Left renal pelvis (tissue), 4 donors: ENCODE data around the gene IL17RD. TPM values are rescaled to one million over a fixed set of nuclear protein-coding genes. Genes with fewer than 3 reads are reported as not detected.

Experiments used
- DNase-seq, 4 donors: peaks; one replicate each; pipeline ENCODE4 v3.0.0-alpha.2; 2013; ENCODE audit warnings: low read depth in 4 of 4, low spot score in 3 of 4
- polyA plus RNA-seq, 4 donors: library from polyadenylated mRNA; unstranded; fragments of 120-200 nt; gene quantifications; one replicate each; pipeline ENCODE4 v1.2.1, GENCODE V29; 2013; ENCODE audit not compliant: insufficient read length in 4 of 4

IL17RD gene
- polyA plus RNA-seq, 4 donors: 47.5 to 86.5 (median 56.1) TPM

GRCh38 chr3:57074135-57074534 lies 91.0 kb downstream of the IL17RD start:
- no peak for DNase-seq

- DNase-seq: no peak
Measured at GRCh38 chr3:57073628-57074027, 91.5 kb downstream of the IL17RD start.

DNA sequence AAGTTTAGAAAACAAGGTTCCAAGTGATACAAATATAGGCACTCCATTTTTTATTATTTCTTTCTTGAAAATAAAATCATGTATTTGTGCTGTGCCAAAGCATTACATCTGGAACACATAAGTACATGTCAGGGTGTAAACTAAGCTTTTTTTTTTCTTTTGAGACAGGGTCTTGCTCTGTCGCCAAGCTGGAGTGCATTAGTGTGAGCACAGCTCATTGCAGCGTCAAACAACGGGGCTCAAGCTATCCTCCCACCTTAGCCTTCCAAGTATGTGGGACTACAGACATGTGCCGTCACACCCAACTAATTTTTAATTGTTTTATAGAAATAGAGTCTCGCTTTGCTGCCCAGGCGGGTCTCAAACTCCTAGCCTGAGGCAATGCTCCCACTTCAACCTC lies 95.7 kb downstream of the IL17RD start:
- DNase-seq: no peak

DNA sequence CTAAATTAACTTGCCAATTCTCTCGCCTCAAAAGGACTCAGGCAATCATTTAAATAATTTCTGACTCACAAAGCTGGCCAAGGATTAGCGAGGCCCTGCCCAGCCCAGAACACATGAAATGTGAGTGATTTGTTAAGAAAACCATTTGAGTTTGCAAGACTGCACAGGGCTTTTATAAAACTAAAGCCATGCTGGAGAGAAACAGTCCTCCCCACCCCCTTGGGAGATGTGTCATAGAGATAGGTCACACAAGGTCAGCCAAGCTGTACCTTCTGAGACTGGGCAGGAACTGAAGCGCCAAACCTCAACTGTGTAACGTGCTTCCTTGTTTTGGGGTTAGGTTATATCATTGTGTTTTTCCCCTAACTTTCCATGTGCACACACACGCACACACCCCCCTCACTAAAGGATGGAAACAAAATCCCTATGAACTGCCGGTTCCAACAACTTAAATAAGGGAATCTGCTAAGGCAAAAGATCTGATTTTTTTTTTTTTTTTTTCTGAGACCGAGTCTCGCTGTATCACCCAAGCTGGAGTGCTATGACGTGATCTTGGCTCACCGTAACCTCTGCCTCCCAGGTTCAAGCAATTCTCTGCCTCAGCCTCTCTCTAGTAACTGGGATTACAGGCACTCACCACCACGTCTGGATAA lies 96.6 kb downstream of the IL17RD start:
- no peak for DNase-seq

DNA sequence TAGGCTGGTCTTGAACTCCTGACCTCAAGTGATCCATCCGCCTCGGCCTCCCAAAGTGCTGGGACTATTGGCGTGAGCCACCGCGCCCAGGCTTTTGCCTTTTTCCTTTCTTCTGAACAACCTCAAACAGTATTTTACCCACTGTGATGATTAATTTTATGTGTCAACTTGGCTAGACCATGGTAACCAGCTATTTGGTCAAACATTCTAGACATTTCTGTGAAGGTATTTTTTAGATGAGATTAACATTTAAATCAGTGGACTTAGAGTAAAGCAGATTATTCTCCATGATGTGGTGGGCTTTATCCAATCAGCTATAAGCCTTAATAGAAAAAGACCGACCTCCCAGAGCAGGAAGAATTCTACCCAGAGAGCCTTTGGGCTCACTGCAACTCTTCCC lies 98.7 kb downstream of the IL17RD start:
- DNase-seq: no peak

- no peak for DNase-seq
Measured at GRCh38 chr3:57065588-57065987, 99.6 kb downstream of the IL17RD start.

- DNase-seq: no peak
Measured at GRCh38 chr3:57064572-57064971, 100.6 kb downstream of the IL17RD start.

DNA sequence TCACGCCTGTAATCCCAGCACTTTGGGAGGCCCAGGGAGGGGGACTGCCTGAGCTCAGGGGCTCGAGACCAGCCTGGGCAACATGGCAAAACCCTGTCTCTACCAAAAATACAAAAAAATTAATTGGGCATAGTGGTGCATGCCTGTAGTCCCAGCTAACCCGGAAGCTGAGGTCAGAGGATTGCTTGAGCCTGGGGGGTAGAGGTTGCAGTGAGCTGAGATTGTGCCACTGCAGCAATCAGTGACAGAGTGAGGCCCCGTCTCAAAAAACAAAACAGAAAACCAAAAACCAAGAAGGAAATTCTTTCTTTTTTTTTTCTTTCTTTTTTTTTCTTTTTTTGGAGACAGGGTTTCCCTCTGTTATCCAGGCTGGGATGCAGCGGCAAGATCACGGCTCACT lies 101.2 kb downstream of the IL17RD start:
- DNase-seq: no peak

GRCh38 chr3:57063032-57063431 lies 102.1 kb downstream of the IL17RD start:
- DNase-seq: no peak

DNA sequence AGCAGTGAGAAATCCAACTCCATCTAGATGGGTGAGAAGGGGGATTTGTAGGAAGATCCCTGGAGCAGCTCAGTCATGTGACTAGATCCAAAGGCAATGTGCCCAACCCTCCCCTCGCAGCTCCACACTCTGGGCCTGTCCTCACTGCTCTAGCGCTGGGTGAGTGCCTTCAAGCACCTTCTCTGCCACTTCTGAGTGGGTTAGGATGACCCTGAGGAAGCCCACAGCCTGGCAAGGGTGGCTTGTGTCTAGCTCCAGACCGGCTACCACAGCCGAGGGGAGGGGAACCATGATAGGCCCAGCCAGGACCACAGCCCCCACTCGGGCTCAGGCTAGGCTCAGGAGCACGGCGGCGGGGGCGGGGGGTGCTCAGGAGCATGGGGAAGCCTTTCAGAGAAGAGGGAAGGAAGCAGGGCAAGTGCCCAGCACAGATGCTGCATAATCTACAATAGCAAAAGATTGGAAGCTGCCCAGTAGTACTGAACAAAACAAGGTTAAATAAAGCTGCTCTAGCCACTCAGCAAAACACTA lies 103.0 kb downstream of the IL17RD start:
- no peak for DNase-seq

DNA sequence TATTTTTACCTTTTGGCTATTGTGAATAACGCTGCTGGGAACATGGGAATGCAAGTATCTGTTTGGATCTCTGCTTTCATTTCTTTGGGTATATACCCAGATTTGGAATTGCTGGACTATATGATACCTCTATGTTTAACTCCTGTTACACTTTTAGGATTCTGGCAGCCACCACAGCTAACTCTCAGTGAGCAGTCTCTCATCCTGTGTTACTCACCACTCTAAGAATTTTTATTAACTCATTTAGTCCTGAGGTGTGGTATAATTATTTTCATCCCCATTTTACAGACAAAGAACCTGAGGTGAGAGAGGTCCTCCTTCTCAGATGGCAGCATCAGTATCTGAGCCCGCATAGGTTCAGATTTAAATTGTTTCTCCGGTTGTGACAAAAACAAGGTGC lies 103.6 kb downstream of the IL17RD start:
- no peak for DNase-seq

DNA sequence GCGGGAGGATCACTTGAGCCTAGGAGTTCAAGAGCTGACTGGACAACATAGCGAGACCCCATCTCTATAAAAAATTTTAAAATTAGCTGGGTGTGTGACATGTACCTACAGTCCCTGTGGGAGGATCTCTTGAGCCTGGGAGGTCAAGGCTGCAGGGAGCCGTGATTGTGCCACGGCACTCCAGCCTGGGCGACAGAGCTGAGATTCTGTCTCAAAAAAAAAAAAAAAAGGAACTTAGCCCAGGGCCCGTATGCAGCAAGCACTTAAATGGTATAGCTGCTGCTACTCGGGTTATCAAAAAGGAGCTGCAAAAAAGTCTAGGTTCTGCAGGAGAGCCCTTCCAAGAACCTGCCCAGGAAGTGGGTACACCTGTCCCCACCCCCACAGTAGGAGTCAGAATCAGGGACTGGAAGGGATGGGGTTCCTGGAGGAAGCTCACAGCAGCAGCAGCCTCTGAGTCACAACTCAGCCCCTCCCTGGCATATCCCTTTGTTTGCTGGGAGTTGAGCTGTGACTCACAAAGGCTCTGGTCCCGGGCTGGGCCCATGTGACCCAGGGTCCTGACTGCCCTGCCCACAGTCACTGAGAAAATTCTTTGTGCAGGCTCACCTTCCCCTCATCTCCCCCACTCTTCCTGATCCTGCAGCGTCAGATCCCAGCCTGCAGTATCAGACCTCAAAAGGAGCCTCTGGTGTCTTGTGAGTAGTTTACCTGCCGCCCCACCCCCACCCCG lies 104.9 kb downstream of the IL17RD start, which contains the start of gene SPATA12:
Gene SPATA12 (plus strand): TSS at position 576 of the 733 bp plus-strand sequence. CDS start 13,031 bp downstream, outside the sequence.
- no peak for DNase-seq

DNA sequence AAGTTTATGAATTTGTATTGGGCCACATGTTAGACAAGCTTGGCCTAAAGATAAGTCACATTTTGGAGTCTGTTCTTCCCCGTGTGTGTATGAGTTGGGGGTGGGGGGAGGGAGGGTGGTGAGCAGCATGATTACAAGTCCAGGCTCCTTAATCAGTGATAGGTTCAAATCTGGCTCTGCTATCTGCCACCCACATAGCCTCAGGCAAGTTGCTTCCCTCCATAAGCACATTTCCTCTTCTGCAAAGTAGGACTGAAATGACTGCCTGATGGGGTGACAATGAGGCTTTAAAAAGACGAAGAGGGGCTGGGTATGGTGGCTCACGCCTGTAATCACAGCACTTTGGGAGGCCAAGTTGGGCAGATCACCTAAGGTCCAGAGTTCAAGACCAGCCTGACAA lies 105.7 kb downstream of the IL17RD start:
- DNase-seq: no peak

DNA sequence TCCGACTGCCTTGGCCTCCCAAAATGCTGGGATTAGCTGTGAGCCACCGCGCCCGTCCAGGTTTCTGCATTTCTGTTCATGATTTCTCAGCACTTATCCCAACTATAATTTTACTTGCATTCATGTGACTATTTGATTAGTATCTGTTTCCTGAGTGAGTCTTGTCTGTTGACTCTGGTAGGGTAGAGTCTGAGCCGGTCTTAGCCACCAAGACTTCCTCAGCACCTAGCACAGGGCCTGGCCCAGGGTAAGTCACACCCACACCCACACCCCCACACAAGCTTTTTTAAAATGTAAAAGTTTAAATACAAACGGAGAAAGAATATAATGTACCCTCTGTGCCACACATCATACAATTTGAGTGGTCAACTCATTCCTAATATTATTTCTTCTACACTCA lies 107.8 kb downstream of the IL17RD start:
- DNase-seq: no peak

DNA sequence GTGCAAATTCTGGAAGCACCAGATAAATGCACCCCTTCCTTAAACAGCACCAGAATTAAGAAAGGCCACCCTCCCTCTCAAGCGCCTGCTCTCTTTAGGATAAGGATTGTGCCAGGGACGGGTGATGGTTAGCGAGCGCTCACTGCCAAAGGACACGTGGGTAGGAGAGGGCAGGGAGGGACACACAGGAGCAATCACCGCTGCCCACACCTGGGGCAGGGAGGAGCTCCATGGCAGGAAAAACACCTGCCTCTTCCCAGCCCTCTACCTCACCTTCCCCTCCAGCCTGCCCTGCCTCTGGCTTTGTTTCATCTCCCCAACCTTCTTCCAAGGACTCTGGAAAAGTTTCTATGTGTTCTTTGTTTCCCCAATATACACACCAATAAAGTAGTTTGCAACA lies 112.0 kb downstream of the IL17RD start:
- no peak for DNase-seq

GRCh38 chr3:57052662-57053061 lies 112.5 kb downstream of the IL17RD start:
- DNase-seq: no peak

- DNase-seq: no peak
Measured at GRCh38 chr3:57048728-57049127, 116.4 kb downstream of the IL17RD start.

- DNase-seq: no peak
Measured at GRCh38 chr3:57048052-57048671, 117.0 kb downstream of the IL17RD start.

DNA sequence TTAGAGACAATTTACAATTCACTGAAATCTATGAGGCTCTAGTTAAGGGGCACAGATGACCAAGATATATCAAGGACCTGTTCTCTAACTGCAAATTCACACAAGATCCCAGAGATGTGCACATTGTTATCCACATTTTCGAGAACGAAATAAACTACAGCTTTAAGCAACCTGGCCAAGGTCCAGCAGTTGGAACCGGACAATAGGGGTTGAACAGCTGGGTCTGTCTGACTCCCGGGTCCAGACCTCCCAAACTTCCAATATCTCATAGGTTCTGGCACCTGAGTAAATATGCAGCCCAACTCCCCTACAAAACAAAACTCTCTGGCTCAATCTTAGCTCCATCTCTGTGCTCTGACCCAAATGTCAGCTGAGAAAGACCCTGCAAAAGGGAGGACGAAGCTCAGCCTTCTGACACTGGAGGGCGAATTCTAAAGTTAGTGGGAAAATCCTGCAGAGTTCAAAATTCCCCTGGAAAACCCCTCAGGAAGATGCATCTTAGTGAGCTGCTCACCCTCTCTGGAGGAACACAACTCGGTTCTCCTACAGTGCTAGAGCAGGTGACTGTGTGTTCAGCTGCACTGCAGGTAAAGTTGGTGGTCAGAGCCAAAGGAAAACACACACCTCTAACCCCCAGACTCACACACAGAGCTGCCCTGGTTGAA lies 118.9 kb downstream of the IL17RD start:
- no peak for DNase-seq

DNA sequence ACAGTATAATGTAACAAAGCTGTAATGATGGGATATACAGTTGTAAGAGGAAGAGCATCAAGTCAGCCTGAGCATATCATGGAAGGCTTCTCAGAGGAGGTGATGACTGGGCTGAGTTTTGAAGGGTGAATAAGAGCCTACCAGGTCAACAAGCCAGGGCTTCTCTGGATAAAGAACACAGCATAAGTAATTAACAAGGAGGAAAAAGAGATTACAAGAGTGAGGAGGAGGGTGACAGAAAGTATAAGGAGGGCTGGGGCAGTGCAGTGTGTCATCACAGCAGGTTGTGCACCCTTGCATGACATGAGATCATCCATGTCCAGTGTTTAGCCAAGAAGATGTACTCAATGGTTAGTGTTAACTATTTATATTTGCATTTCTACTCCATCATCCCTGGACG lies 121.6 kb downstream of the IL17RD start:
- no peak for DNase-seq

DNA sequence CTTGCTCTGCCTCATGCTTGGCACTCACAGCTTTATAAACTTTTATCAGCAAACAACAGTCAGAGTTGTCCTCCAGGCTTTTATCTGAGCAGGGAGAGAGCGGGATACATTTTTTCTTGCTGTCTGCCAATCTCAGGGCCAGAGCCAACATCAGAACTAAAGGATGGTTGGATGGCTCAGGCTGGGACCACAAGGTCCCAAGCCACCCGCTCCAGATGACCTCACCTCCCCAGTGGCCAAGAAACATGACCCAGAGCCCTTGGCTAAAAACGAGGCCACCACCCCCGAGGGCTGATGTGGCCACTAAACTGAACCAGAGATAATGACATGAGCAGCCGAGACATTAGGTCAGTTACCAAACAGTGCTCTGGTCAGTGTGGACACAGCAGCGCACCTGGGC lies 123.5 kb downstream of the IL17RD start:
- no peak for DNase-seq
